GDM1 (cell line): ENCODE measurements around the gene CALD1.

Source experiments
- DNase-seq: peaks from one replicate; lab custom pipeline; 2025; lab: John Stamatoyannopoulos, UW

The CALD1 gene

GRCh38 chr7:134761266-134761665 is 18.2 kb upstream of the CALD1 start:
- DNase-seq = no peak

DNA sequence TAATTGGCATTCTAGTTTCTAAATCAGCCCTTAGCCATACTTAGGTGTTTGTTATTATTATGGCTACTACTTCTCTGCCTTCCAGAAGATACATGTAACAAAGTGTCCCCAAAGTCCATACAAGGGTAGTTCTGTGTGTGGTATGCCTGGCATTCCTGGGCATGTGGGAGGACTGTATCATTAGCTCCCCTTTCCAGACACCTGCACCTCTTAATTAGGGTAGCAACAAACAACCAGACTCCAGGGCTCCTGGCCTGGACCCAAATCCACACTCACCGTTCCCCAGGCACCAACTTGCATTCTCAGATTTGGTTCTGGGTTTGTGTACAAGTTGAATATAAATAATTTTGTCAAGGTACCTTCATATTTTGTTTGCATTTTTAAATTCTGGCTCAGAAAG is 15.5 kb upstream of the CALD1 start:
- no peak for DNase-seq

GRCh38 chr7:134764365-134764764 is 15.1 kb upstream of the CALD1 start:
- DNase-seq = no peak

- DNase-seq = no peak
Observed at GRCh38 chr7:134766779-134767519, 12.5 kb upstream of the CALD1 start.

DNA sequence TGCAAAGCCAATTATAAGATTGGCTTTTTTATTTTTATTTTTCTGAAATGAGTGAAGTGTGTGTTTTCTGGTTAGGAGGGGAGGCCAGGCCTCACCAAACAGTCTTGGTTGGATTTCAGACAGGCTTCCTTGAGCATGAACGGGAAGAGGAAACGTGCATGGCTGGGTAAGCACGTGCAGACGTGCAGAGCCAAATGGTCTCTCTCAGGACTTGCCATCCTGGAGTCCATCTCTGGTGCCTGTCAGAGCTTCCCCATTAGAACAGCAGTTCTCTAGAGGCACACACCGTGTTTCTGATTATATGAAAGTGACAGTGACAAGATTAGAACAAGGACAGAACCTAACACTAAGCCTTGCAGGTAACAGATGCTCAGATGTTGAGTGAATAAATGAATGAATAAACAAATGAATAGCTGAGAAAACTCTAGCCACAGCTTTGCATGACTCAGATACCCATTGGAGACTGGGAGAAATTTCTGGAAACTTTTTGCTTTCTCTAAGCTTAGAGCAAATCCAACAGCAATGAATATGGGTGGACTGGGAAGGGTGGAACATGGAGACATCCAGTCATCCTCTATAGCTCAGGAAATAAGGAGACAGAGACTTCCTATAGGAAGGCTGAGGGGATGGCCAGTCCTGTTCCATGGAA is 11.8 kb upstream of the CALD1 start:
- DNase-seq = no peak

DNA sequence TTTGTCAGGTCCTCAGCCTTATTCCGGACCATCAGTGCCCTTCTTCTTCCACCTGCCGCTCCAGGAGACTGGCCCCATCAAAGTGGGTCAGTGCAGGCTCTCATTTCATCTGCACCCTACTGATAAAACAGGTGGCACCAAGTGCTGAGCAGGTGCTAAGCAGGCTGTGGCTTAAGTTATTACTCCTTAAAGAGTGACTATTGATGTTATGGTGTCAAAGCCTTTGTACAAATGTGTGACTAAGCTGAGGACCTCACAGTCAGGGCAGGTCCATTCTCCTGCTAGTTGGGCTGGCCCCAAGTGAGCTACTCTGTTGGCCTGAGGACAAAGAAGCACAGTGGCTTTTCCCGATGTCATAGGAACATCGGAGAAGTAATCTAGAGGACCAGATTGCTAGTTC is 11.2 kb upstream of the CALD1 start:
- DNase-seq = no peak

DNA sequence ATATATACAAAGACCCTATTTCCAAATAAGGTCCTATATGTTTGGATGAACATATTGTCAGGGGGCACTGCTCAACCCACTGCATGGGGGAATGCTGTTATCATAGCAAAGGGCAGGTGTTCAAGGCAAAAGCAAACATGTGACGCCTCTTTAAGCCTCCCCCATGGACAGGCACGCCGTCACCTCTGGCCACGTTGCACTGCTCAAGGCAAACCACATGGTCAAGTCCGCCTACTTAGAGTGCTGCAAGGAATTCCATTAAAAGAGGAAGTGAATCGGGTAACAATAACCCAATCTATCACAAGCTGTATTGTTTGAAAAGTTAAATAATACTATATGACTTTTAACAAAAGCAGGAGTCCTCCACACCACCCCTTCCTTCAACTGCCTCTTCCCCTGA is 8.8 kb upstream of the CALD1 start:
- no peak for DNase-seq

DNA sequence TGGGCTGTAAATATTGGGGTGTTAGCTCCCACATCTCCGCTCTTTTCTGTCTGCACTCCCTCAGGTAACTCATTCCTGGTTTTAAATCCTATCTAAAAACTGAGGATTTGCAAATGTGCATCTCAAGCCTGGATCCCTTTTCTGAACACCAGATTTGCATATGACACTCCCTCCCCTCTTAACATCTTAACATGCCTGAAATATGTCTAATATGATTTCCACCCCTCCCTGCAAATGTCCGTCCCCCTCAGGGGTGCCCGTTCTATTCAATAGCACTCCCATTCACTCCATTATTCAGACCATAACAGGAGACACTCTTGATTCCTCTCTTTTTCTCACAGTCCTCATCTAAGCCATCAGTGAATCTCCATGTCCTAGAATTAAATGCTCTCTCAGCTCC is 8.3 kb upstream of the CALD1 start:
- no peak for DNase-seq

GRCh38 chr7:134771889-134772288 is 7.5 kb upstream of the CALD1 start:
- no peak for DNase-seq

GRCh38 chr7:134772401-134772800 is 7.0 kb upstream of the CALD1 start:
- DNase-seq = no peak

DNA sequence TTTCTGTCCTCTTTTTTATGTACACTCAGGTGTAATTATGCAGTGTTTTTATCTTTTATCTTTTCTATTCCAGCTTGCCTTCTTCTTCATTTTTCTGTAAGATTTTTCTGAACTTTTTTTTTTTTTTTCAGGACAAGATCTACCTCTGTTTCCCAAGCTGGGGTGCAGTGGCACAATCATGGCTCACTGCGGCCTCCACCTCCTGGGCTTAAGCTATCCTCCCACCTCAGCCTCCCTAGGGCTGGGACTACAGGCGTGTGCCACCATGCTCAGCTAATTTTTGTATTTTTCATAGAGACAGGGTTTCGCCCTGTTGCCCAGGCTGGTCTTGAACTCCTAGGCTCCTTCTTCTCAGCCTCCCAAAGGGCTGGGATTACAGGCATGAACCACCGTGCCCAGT is 6.3 kb upstream of the CALD1 start:
- DNase-seq = no peak

GRCh38 chr7:134774119-134774518 is 5.3 kb upstream of the CALD1 start:
- no peak for DNase-seq

GRCh38 chr7:134777470-134777869 is 2.0 kb upstream of the CALD1 start:
- no peak for DNase-seq

- no peak for DNase-seq
Observed at GRCh38 chr7:134777908-134778580, 1.4 kb upstream of the CALD1 start.

- no peak for DNase-seq
Observed at GRCh38 chr7:134779741-134780065, 269 bp downstream of the CALD1 start.

- DNase-seq = no peak
Observed at GRCh38 chr7:134780166-134780828, 863 bp downstream of the CALD1 start.

- no peak for DNase-seq
Observed at GRCh38 chr7:134781171-134781570, 1.7 kb downstream of the CALD1 start.

GRCh38 chr7:134782121-134782623 is 2.7 kb downstream of the CALD1 start:
- no peak for DNase-seq

DNA sequence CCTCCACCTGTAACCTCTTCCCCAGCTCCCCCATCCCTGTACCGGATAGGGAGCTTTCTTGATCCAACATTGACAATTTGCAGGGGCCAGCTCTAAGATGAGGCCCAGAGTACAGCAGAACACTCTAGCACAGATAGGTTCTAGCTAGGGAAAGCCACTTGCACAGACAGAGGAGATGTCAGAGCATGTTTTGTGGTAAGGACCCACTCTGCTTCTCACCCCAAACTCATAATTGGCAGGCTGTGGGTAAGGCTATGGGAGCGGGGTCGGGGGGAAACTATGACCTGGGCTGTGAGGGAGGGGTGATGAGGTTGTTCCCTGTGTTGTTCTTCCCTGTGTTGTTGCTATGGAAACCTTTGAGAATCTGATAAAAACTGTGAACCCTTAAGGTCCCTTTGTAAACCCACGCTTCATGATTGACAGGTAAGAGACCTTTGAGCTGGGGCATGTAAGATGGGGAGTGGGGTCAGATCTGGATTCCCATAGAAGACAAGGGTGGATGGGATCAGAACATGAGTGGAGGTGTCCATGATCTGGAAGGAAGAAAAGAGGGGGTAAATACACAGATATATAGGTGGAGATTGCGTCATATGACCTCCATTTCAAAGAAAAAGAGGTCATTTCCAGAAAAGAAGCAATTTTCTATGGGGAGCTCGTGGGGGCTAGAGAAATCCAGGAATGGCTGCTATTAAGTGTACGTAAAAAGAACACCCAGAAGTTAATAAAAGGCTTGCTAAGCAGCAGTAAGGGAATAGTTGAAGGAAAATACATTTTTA is 4.0 kb downstream of the CALD1 start:
- no peak for DNase-seq

DNA sequence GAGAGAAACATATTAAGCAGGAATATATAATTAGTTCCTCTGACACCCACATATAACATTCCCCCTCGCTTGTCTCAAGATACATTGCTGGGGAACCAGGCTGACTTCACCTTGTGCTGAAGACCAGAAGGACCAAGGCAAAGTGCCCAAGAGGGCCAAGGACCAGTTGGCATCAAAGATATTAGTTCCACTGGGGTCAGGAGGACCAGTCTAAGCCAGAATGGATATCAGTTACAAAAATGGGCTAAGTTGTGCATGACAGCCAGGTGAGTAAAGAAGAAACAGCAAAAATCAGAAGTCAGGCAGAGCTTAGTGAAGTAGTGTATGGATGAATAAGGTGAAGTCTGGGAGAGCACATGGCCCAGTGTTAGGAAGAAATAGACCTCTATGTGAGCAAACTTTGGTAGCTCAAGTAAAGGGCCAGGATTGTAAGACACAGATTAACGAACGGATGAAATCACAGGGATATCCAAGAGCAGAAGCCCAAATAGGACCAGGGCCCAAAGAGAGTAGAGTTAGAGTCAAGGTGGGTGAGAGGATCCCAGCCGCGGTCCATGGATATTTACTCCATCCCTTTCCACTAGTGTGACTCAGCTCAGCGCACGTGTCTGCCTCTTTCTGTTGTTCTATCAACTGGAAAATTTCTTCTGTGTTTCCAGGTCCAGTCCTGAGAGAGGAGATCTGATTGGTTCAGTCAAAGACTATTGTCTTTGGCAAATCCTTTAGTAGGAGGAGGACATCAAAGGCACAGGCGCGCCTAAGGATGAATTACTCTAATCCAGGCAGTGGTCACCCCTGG is 5.0 kb downstream of the CALD1 start:
- DNase-seq = no peak

DNA sequence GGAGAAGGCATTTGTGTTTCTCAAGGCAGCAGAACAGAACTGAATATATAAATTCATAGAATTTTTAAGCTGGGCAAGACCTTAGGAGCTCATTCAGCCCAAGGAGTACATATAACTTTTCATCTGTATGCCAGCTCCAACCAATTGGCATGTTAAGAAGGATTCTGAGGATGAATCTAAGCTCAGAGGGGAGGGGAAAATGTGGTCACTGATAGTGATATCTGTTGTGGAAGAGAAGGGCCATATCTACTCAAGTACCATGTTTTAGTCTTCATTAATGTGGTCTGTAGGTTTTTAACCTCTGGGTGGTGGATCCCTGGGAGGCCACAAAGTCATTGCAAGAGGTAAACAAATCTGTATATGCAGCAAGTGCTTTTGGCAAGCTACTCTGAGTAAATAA is 6.4 kb downstream of the CALD1 start:
- DNase-seq = no peak
